ENCODE measurements around the gene EHMT1.

- TF ChIP-seq EZH2 (IDR thresholded peaks at IDR 0.05; ENCODE audit: low read depth, low read length, severe bottlenecking) (no peak), POLR2AphosphoS5 (IDR thresholded peaks at IDR 0.05; ENCODE audit: low read depth, low read length) (no peak), TAF7 (optimal IDR thresholded peaks at IDR 0.05; ENCODE audit: borderline replicate concordance, low read depth, low read length) (no peak), EP300 (IDR thresholded peaks at IDR 0.05; ENCODE audit: borderline replicate concordance in 1 of 2, low read depth in 2 of 2, low read length in 2 of 2) (no peak)
- TF ChIP-seq, protein P1, sequence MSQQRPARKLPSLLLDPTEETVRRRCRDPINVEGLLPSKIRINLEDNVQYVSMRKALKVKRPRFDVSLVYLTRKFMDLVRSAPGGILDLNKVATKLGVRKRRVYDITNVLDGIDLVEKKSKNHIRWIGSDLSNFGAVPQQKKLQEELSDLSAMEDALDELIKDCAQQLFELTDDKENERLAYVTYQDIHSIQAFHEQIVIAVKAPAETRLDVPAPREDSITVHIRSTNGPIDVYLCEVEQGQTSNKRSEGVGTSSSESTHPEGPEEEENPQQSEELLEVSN (IDR thresholded peaks at IDR 0.05) = no peak
Measured at GRCh38 chr9:137820161-137820855, 201.5 kb downstream of the EHMT1 start.

Data from H1 (cell line).